NOMO-1 treated with DMSO at 0.1 percent for 48 hours (cell line): ENCODE measurements around the gene SELE.
A peak's percentile ranks its signal among the peaks of the same experiment; 100 is the strongest.
"Not testable (repeated sequence)": the region's sequence is repeated elsewhere in the genome, so short reads cannot be mapped to it uniquely, and the experiment has no call there.

Experiments used
- DNase-seq: peaks from one replicate; lab custom pipeline; 2025; ENCODE audit not compliant: unreplicated experiment; lab: John Stamatoyannopoulos, UW

Gene SELE

GRCh38 chr1:169724168-169724567 is 9.7 kb downstream of the SELE start:
- DNase-seq = no peak

GRCh38 chr1:169723763-169724162 is 10.1 kb downstream of the SELE start:
- DNase-seq = no peak

- no peak for DNase-seq
These were observed 11.1 kb downstream of the SELE start for GRCh38 chr1:169722779-169723178.

GRCh38 chr1:169715100-169715499 is 18.8 kb downstream of the SELE start:
- DNase-seq = not testable (repeated sequence)

GRCh38 chr1:169713090-169713489 is 20.8 kb downstream of the SELE start:
- DNase-seq = not testable (repeated sequence)

- DNase-seq = no peak
These were observed 21.6 kb downstream of the SELE start for GRCh38 chr1:169712309-169712631.

GRCh38 chr1:169711469-169712308 is 22.2 kb downstream of the SELE start, which contains the start of gene SELL:
Gene SELL (minus strand): TSS chr1:169711620. CDS start chr1:169711498, 122 bp downstream.
- DNase-seq = peak; percentile 90

GRCh38 chr1:169708647-169709046 is 25.2 kb downstream of the SELE start:
- no peak for DNase-seq

- DNase-seq = no peak
These were observed 25.8 kb downstream of the SELE start for GRCh38 chr1:169707912-169708604.

- DNase-seq = no peak
These were observed 29.1 kb downstream of the SELE start for GRCh38 chr1:169704797-169705196.

GRCh38 chr1:169701261-169702005 is 32.4 kb downstream of the SELE start:
- DNase-seq = no peak

- no peak for DNase-seq
These were observed 34.2 kb downstream of the SELE start for GRCh38 chr1:169699707-169700106.

GRCh38 chr1:169698976-169699375 is 34.9 kb downstream of the SELE start:
- DNase-seq = no peak

- peak; percentile 42 for DNase-seq
These were observed 36.1 kb downstream of the SELE start for GRCh38 chr1:169697755-169698154.

- DNase-seq = peak; percentile 59
These were observed 37.4 kb downstream of the SELE start for GRCh38 chr1:169696273-169697100.

GRCh38 chr1:169694304-169695075 is 39.4 kb downstream of the SELE start:
- DNase-seq = no peak

- no peak for DNase-seq
These were observed 41.0 kb downstream of the SELE start for GRCh38 chr1:169692756-169693460.

GRCh38 chr1:169690489-169690888 is 43.4 kb downstream of the SELE start:
- no peak for DNase-seq

GRCh38 chr1:169689395-169689794 is 44.5 kb downstream of the SELE start:
- DNase-seq = no peak
